NCI-H524 (cell line): ENCODE data around the gene GSTM5.
"Not testable (repeated sequence)": the region's sequence is repeated elsewhere in the genome, so short reads cannot be mapped to it uniquely, and the experiment has no call there.

Experiments
- DNase-seq, 2 experiments: peaks; one replicate each; lab custom pipeline; 2025; lab: John Stamatoyannopoulos, UW

The GSTM5 gene

GRCh38 chr1:109697066-109697465, 15.0 kb upstream of the GSTM5 start:
- DNase-seq = no peak

DNA sequence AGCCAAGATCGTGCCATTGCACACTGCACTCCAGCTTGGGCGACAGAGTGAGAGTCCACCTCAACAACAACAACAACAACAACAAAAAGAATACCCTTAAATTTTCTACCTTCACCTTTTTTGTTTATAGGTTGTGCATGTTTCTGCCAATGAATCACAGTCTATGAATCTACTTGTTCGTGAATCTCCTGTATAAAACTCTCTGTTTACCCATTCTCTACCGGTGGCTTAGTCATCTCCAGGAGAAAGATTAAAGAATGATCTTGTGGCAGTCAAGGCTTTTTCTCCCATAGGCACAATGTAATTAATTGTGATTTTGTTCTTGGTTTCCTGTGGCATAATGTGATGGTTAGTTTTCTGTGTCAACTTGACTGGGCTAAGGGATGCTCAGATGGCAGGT, 14.2 kb upstream of the GSTM5 start:
- DNase-seq = not testable (repeated sequence)

DNA sequence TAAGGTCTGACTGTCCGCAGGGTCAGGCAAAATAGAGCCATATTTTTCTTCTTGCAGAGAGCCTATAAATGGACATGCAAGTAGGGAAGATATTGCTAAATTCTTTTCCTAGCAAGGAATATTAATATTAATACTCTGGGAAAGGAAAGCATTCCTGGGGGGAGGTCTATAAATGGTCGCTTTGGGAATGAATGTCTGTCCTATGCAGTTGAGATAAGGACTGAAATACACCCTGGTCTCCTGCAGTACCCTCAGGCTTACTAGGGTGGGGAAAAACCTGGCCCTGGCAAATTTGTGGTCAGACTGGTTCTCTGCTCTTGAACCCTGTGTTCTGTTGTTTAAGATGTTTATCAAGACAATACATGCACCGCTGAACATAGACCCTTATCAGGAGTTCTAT, 9.1 kb upstream of the GSTM5 start:
- not testable (repeated sequence) for DNase-seq

- DNase-seq = no peak
These were observed 7.9 kb upstream of the GSTM5 start for GRCh38 chr1:109704173-109704572.

GRCh38 chr1:109705411-109705810, 6.6 kb upstream of the GSTM5 start:
- no peak for DNase-seq

DNA sequence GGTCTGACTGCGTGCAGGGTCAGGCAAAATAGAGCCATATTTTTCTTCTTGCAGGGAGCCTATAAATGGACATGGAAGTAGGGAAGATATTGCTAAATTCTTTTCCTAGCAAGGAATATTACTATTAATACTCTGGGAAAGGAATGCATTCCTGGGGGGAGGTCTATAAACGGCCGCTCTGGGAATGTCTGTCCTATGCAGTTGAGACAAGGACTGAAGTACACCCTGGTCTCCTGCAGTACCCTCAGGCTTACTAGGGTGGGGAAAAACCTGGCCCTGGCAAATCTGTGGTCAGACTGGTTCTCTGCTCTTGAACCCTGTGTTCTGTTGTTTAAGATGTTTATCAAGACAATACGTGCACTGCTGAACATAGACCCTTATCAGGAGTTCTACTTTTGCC, 3.1 kb upstream of the GSTM5 start:
- DNase-seq = not testable (repeated sequence)

DNA sequence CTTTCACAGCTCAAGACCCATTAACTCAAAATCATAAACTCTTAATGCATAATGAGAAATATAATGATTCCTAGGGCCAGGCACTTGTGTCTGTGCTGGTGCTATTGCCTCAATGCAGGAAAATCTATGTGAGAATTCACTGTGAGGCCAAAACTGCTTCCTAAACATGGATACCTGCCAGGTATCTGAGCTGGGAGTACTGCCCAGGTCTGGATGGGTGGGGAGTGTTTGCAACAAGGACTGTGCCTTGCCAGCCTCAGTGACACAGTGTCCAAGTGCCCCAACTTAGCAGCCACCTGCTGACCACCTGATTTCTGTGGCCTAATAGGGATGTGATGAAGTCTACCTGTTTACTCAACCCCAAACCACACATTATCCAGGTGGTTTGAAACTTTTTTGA, 2.2 kb upstream of the GSTM5 start:
- not testable (repeated sequence) for DNase-seq

DNA sequence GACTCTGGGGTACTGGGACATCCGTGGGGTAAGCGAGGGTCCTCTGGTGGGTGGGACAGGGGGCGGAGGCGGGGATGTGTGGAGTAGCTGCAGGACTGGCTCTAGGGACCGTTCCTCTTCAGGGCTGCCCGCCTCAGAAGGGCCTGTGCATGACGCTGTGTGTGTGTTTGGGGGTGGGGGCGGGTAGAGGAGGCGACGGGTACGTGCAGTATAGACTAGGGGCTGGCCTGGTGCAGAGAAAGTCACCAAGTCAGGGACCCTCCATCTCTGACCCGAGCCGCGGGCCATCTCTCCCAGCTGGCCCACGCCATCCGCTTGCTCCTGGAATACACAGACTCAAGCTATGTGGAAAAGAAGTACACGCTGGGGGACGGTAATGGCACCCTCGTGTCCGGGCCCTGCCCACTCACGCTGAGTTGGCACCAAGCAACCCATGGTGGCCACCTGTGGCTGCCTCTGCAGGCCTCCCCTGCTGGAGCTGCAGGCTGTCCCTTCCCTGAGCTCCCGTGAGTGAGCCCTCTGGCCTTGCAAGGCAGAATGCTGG, 342 bp downstream of the GSTM5 start:
- DNase-seq = no peak

- no peak for DNase-seq
These were observed 1.6 kb downstream of the GSTM5 start for GRCh38 chr1:109713636-109714035.

DNA sequence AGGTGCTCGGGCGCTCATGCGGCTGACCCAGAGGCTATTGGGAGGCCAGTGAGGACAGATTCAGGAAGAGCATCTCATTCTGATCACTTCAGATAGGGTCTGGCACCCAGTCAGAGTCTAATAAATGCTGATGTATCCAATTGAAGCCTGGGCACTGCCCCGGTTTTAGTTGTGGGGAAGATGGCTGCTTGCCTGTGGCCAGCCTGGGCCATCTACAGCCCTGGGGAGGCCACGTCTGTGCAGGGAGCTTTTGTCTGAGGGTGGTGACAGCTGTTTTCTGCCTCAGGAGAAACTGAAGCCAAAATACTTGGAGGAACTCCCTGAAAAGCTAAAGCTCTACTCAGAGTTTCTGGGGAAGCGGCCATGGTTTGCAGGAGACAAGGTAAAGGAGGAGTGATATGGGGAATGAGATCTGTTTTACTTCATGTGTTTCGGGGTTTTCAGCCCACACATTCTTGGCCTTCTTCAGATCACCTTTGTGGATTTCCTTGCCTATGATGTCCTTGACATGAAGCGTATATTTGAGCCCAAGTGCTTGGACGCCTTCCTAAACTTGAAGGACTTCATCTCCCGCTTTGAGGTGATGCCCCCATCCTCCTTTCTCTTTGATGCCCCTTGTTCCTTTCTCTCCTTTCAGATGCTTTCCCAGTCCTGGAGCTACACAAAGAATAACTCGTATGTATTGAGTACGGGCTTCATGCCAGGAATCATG, 2.8 kb downstream of the GSTM5 start:
- DNase-seq = no peak

GRCh38 chr1:109716121-109716520, 4.1 kb downstream of the GSTM5 start:
- no peak for DNase-seq

DNA sequence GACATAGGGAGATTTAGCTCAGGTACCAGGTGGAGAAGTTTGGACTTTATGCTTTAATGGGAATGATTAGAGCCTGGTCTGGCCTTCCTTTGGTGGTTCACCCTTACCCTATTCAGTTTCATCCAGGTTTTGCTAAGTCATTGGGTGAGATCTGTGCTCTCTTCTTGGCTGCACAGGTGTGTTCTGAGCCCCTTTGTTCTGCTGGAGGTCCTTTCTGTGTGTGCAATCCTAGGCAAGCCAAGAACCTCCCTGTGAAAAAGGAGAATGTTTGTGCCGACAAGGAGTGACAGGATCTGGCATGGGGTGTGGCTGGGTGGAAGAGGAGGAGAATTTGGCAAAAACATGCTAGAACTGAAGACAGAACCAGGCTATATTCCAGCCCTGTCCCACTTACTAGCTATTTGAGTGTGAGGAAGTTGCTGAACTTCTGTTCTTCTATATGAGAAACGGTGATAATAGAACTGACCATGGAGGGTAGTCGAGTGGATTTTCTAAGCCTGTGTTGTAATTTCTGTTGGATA, 4.6 kb downstream of the GSTM5 start:
- no peak for DNase-seq

DNA sequence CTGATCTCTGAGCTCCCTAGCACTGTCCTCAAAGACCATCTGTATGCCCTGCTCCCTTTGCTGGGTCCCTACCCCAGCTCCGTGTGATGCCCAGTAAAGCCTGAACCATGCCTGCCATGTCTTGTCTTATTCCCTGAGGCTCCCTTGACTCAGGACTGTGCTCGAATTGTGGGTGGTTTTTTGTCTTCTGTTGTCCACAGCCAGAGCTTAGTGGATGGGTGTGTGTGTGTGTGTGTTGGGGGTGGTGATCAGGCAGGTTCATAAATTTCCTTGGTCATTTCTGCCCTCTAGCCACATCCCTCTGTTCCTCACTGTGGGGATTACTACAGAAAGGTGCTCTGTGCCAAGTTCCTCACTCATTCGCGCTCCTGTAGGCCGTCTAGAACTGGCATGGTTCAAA, 5.7 kb downstream of the GSTM5 start:
- DNase-seq = no peak

GRCh38 chr1:109718495-109718894, 6.4 kb downstream of the GSTM5 start:
- no peak for DNase-seq

GRCh38 chr1:109719337-109719837, 7.3 kb downstream of the GSTM5 start:
- no peak for DNase-seq

DNA sequence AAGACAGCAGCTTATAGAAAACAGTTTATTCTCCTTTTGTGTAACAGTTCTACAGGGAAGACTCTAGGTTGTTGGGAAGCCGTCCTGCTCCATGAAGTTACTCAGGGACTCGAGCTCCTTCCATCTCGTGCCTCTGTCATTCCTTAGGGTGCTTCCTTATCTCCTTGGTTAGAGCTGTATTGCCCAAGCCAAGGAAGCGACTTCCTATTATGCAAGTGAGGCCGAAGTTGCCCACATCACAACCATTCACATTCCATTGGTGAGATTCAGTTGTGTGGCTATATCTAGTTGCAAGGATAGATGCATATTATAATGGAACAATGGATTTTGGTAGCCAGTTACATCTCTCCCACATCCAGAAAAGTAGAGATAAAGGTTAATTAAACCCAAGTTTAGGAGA, 9.0 kb downstream of the GSTM5 start:
- DNase-seq = no peak

- DNase-seq = no peak
These were observed 9.9 kb downstream of the GSTM5 start for GRCh38 chr1:109721971-109722370.

DNA sequence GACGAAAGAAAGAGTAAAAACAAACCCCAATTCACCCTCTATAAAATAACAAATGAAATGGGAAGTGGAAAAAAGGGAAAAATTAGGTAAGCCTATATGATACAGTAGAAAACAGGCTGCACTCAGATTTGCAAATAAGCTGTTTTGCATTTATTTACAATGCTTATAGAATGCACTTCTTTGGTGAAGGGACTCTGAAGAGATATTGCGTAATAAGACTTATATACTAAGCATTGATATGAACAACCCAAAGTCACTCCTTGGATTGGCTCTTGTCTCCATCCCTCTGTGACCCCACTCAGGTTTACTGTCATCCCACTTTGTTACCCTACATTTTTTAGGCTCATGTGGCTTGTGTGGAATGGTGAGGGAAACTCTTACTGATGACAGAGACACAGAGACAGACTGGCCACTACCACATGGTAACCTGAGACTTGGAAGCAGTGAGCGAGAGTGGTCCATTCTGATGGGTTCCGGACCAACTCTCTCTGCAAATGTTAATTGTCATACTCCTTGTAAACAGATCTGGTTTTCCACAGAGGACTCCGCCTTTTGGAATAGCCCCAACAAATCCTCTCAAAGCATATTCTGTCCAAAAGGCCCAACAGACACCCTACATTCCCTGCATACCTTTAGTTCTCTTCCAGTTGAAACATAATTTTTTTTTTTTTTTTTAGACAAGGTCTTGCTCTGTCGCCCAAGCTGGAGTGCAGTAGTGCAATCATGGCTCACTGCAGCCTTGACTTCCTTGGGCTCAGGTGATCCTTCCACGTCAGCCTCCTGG, 11.0 kb downstream of the GSTM5 start:
- no peak for DNase-seq

GRCh38 chr1:109724933-109725332, 12.9 kb downstream of the GSTM5 start:
- DNase-seq = no peak

GRCh38 chr1:109725510-109725909, 13.5 kb downstream of the GSTM5 start:
- DNase-seq = no peak

DNA sequence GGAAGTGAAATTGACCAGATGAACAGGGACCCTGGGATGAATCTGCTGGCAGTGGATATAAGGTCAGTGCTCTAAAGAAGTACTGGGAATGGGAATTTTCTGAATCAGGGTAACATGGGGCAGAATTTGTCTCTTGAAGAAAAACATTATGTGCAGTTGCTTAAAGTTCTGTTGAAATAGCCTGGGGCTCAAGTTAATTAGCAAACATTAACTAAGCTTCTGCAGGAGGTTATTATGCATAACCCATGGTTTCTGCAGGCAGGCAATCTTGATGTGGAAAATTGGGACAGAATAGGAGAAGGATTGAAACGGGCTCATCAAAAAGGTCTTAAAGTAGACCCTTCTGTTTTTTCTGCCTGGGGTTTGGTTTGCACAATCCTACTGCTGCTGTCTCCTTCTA, 14.0 kb downstream of the GSTM5 start:
- DNase-seq = no peak

DNA sequence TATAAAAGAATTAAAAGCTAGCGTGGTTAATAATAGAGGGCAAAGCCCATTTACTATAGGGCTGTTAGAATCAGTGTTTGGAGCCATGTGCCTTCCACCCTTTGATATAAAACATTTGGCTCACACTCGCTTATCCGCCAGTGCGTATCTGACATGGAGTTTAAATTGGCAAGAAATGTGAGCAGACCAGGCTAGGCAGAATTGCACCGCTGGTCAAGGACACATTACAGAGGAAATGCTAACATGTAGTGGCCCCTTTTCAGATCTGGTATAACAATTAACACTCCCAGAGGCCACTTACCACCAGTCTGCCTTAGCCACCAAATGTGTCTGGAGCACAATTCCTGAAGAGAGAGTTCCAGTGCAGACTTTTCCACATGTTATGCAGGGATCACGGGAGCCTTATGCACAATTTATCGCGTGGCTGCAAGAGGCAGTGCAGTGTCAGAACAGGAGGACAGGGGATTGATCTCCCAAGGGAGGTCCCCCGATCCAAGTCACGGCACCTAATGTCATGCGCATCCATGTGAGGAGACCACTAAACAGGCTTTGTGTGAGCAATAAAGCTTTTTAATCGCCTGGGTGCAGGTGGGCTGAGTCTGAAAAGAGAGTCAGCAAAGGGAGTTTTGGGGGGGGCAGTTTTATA, 14.8 kb downstream of the GSTM5 start:
- no peak for DNase-seq
